Limb (tissue), 2 donors: ENCODE measurements around the gene RPRD1A.
"Not testable (repeated sequence)": the region's sequence is repeated elsewhere in the genome, so short reads cannot be mapped to it uniquely, and the experiment has no call there.

Experiments
- DNase-seq, 2 donors: peaks; one replicate each; pipeline ENCODE4 v3.0.0-alpha.2; 2016; ENCODE audit errors: extremely low spot score in 2 of 2

RPRD1A gene, protein sequence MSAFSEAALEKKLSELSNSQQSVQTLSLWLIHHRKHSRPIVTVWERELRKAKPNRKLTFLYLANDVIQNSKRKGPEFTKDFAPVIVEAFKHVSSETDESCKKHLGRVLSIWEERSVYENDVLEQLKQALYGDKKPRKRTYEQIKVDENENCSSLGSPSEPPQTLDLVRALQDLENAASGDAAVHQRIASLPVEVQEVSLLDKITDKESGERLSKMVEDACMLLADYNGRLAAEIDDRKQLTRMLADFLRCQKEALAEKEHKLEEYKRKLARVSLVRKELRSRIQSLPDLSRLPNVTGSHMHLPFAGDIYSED

GRCh38 chr18:36067055-36067957 lies at the start of gene RPRD1A:
TSS of gene RPRD1A (minus strand) at chr18:36067559. CDS start at chr18:36067404, 155 bp downstream.
- DNase-seq = peak; percentile 96 to 99

GRCh38 chr18:36116771-36117170 lies 49.4 kb upstream of the RPRD1A start:
- not testable (repeated sequence) for DNase-seq

- DNase-seq = no peak
Observed at GRCh38 chr18:36114738-36115137, 47.4 kb upstream of the RPRD1A start.

- DNase-seq = no peak
Observed at GRCh38 chr18:36114251-36114650, 46.9 kb upstream of the RPRD1A start.

- no peak for DNase-seq
Observed at GRCh38 chr18:36112302-36112701, 44.9 kb upstream of the RPRD1A start.

GRCh38 chr18:36109737-36110136 lies 42.4 kb upstream of the RPRD1A start:
- no peak for DNase-seq

DNA sequence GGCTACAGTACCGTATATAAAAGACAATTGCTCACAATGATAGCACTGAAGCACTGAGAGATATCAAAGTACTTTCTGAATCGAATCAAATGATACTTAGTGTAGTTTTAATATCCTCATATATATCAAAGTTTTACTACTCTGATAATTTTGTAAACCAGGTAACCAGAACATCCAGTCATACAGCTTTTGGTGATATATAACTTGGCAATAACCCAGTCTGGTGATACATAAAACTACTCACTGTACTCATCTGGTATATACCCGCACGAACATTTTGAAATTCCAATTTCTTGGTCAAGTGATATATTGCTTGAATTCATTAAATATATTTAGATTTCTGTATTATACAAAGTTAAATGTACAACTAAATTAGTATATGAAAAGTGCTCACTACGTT lies 41.2 kb upstream of the RPRD1A start:
- no peak for DNase-seq

DNA sequence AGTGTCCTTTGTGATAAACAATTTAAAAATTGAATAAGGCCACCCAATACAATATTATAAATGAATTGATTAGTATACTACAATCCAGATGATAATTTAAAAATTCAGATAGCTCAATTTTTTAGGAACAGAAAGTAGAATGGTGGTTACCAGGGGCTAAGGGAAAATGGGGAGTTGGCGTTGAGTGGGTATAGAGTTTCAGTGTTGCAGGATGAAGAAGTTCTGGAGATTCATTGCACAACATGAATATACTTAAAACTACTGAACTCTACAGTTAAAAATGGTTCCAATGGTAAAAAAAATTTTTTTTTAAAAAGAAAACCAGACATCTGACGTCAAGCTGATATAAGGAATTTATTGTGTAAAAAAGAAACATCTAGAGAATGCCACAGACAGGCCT lies 40.8 kb upstream of the RPRD1A start:
- no peak for DNase-seq

GRCh38 chr18:36107477-36107876 lies 40.1 kb upstream of the RPRD1A start:
- no peak for DNase-seq

DNA sequence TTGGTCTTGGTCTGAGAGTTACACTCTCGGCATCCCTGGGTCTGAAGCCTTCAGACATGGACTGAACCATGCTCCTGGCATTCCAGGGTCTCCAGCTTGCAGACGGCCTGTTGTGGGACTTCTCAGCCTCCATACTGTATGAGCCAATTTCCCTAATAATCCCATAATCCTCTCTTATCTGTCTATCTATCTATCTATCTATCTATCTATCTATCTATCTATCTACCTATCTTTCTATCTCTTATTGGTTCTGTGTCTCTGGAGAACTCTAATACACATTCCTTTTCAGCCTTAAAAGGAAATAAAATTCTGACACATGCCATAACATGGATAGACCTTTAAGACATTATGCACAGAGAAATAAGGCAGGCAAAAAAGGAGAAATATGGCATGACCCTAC lies 37.4 kb upstream of the RPRD1A start:
- DNase-seq = no peak

- DNase-seq = no peak
Observed at GRCh38 chr18:36101943-36102342, 34.6 kb upstream of the RPRD1A start.

- no peak for DNase-seq
Observed at GRCh38 chr18:36099311-36099710, 32.0 kb upstream of the RPRD1A start.

- DNase-seq = no peak
Observed at GRCh38 chr18:36096955-36097354, 29.6 kb upstream of the RPRD1A start.

- peak in 1 of 2 donors; percentile 65 for DNase-seq
Observed at GRCh38 chr18:36095936-36096519, 28.7 kb upstream of the RPRD1A start.

DNA sequence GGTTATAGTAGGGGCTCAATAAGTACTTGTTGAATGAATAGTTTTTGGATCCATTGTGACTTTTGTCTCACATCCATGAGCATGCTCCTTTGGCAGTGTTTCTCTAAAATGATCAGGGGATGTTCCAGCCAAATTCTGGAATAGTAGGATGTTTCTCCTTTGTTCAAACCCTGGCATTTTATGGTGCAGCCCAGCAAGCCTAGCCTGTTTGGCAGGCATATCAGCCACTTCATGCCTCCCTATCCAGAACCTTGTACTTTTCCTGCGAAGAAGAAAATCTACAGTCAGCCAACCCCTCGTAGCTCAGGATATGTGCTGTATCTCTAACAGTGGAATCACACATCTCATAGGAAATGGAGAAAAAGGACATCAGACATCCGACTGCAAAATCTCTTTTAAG lies 27.1 kb upstream of the RPRD1A start:
- DNase-seq = no peak

DNA sequence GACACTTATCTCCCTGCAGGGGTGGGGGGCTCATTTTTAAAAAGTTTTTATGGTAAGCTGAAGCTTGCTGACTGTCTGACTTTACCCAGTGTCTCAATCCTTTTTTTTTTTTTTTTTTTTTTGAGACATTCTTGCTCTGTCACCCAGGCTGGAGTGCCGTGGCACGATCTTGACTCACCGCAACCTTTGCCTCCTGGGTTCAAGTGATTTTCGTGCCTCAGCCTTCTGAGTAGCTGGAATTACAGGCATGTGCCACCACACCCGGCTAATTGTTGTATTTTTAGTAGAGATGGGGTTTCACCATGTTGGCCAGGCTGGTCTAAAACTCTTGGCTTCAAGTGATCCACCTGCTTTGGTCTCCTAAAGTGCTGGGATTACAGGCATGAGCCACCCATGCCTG lies 24.8 kb upstream of the RPRD1A start:
- DNase-seq = not testable (repeated sequence)

- no peak for DNase-seq
Observed at GRCh38 chr18:36089001-36089400, 21.6 kb upstream of the RPRD1A start.

GRCh38 chr18:36088256-36088655 lies 20.9 kb upstream of the RPRD1A start:
- no peak for DNase-seq

DNA sequence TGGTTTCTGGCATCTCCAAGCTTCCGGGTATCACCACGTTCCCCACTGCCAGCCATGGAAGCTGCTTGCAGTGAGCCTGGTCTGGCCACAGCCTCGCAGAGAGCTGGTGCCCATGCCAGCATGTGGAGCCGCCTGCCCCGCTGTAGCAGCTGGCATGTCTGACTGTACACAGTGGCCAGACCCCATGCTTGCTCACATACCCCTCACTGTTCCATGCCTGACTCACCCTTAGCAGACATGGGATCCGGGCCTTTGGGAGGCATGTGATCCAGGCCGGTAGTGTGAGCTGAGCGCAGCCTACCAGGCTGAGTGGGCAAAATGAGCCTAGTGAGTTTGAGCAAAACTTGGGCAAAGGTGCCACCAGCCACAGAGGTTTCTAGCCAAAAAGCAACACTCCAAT lies 18.8 kb upstream of the RPRD1A start:
- no peak for DNase-seq

DNA sequence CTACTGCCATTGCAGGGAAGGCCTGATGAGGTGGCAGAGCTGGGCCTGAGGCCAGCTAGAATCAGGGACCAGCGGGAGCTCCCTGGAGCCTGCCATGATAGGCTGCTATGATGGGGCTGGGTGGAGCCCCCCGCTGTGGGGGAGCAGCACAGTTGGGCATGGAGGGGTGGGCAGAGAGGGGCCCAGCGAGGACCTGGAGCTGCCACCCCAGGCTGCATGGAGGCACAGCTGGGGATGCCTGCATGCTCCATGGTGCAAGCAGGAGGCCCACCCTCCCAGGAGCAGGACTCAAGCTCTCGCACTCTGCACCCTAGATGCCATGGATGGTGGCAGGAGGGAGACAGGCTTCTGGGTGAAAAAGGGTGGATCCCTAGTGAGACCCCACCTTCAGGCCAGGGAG lies 17.8 kb upstream of the RPRD1A start:
- DNase-seq = no peak

DNA sequence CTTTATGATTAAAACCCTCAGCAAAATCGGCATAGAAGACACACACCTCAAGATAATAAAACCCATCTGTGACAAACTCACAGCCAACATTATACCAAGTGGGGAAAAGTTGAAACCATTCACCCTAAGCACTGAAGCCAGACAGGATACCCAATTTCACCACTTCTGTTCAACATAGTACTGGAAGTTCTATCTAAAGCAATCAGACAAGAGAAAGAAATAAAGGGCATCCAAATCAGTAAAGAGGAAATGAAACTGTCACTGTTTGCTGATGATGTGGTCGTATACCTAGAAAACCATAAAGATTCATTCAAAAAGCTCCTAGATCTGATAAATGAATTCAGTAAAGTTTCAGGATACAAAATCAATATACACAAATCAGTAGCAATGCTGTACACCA lies 16.4 kb upstream of the RPRD1A start:
- no peak for DNase-seq

DNA sequence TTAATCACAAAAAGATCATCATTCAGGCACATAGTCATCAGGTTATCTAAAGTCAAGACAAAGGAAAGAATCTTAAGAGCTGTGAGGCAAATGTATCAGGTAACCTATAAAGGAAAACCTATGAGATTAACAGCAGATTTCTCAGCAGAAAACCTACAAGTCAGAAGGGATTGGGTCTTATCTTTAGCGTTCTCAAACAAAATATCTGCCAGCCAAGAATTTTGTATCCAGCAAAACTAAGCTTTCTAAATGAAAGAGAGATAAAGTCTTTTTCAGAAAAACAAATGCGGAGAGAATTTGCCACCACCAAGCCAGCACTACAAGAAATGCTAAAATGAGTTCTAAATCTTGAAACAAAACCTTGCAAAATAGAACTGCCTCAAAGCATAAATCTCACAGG lies 13.8 kb upstream of the RPRD1A start:
- DNase-seq = not testable (repeated sequence)
